Lower leg skin (tissue), 3 donors: ENCODE data around the gene ABT1.

ENCODE experiments used
- CTCF ChIP-seq, 3 donors: fragments of 450-650 bp; IDR thresholded peaks; one replicate each; pipeline ENCODE4 v1.5.1; 2016; ENCODE audit warnings: antibody characterized with exemption in 3 of 3, mild to moderate bottlenecking in 3 of 3, moderate library complexity in 2 of 3
- POLR2A ChIP-seq, 2 donors: fragments of 450-650 bp; IDR thresholded peaks; one replicate each; pipeline ENCODE4 v1.6.1; 2016 to 2017; ENCODE audit warnings: antibody characterized with exemption in 2 of 2, mild to moderate bottlenecking in 1 of 2, moderate library complexity in 1 of 2

- no peak for TF ChIP-seq POLR2A (IDR thresholded peaks at IDR 0.05)
- no peak for TF ChIP-seq CTCF (IDR thresholded peaks at IDR 0.05)
These were observed 7.8 kb upstream of the ABT1 start for GRCh38 chr6:26588965-26589364.
